Measurements from ENCODE around the gene KLHL3.

- TF ChIP-seq CTCF (IDR thresholded peaks at IDR 0.05; ENCODE audit: insufficient read depth, low read depth, low read length) (no peak), EZH2 (IDR thresholded peaks at IDR 0.05; ENCODE audit: insufficient read depth, low read length) (no peak)
These were observed 140.4 kb downstream of the KLHL3 start for GRCh38 chr5:137595396-137596079.

Data from astrocyte (in vitro differentiated cells and primary cell).